Ecto neural progenitor cell (in vitro differentiated cells): ENCODE measurements around the gene ARFGEF3.
"Not testable (repeated sequence)": the region's sequence is repeated elsewhere in the genome, so short reads cannot be mapped to it uniquely, and the experiment has no call there.

Experiments used
- DNase-seq: peaks from one replicate; pipeline ENCODE4 v3.0.0-alpha.2; 2018; ENCODE audit warnings: low spot score

The ARFGEF3 gene

GRCh38 chr6:138211601-138212000 is 49.9 kb downstream of the ARFGEF3 start:
- no peak for DNase-seq

DNA sequence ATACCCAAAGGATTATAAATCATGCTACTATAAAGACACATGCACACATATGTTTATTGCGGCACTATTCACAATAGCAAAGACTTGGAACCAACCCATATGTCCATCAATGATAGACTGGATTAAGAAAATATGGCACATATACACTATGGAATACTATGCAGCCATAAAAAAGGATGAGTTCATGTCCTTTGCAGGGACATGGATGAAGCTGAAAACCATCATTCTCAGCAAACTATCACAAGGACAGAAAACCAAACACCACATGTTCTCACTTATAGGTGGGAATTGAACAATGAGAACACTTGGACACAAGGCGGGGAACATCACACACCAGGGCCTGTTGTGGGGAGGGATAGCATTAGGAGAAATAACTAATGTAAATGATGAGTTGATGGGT is 50.8 kb downstream of the ARFGEF3 start:
- not testable (repeated sequence) for DNase-seq

- no peak for DNase-seq
Measured at GRCh38 chr6:138215093-138215782, 53.5 kb downstream of the ARFGEF3 start.

- no peak for DNase-seq
Measured at GRCh38 chr6:138218449-138218848, 56.7 kb downstream of the ARFGEF3 start, which contains the start of gene PBOV1. Gene PBOV1 (minus strand): TSS chr6:138218491. CDS start chr6:138218395, 96 bp downstream.

DNA sequence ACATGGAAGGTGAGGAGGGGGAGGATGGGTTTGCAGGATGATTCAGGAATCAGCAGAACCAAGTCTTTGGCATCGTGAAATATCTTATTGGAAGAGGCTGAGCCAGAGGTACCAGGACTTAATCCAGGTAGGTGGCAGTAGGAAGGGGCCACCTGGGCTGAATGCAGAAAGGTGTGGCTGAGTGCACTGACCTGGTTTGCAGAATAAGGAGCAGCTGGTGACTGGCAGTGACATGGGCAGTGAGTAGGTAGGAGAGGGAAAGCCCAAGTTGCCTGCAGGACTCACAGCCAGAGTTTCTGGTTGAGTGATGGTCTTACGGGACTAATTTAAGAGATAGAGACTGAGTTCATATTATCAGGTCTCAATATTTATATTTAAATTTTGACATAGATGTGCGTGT is 57.7 kb downstream of the ARFGEF3 start:
- no peak for DNase-seq

DNA sequence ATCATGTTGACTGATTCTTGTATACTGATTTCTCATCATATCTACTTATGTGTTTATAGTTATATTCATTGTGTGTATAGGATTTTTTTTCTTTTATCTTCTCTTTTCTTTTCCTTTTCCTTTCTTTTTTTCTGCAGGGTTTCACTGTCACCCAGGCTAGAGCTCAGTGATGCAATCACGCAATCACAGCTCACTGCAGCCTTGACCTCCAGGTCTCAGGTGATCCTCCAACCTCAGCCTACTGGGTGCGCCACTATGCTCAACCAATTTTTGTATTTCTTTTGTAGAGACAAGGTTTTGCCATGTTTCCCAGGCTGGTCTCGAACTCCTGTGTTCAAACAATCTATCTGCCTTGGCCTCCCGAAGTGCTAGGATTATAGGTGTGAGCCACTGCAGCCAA is 58.2 kb downstream of the ARFGEF3 start:
- no peak for DNase-seq

DNA sequence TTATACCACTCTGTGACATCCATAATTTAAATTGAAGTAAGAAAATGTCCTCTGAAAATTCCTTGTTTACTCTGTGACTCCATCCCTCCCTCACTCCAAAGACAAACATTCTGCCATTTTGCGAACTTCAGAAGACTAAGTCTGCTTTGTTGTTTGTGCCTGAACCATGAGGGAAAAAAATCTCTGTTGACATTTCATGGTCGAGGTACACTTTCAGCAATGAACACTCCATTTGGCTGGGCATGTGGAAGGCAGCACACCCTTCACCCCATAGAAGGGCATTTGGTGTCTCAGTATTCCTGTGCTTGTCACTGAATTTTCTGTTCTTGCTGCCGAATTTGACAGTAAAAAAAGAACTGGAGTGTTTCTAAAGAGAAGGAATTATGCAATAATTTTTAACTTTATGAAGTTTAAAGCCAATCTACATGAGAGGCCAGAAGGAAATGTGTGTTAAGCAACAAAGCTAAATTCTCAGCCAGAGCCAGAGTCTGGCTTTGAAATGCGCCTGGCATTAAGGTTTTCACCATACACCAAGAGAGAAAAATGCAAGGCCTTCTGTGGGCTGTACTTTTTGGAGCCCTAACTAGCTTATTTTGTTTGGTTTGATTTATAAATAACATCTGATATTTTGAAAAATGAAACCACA is 61.3 kb downstream of the ARFGEF3 start:
- DNase-seq, result no peak

- DNase-seq, result no peak
Measured at GRCh38 chr6:138225953-138226352, 64.2 kb downstream of the ARFGEF3 start.

DNA sequence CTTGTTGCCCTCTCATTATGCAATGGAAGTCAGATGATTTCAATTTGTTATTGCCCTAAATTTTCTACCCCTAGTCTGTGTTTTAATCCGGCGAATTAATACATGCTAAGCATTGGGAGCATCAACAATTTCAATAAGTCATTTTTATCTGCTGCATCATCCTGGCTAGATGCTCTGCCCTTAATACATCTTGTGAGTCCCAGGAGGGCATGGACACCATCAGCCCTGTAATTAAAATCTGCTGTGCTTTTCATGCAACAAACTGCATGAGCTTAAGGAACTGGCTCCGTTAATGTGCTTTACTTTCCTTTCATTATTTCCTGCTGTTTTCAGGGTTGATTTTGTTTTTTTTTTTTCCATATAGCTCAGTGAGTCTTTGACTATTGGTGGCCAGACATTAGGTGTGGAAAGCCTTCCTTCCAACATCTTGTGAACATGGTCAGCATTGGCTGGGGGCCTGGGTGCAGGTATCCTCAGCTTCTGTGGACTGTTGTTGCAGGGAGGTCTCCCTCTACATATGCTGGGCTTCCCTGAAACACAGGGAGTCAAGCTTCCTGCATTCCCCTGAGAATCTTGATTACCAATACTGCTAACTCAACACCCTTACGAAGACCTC is 65.1 kb downstream of the ARFGEF3 start:
- DNase-seq, result no peak

- DNase-seq, result no peak
Measured at GRCh38 chr6:138227316-138227781, 65.6 kb downstream of the ARFGEF3 start.

- DNase-seq, result no peak
Measured at GRCh38 chr6:138229072-138229471, 67.3 kb downstream of the ARFGEF3 start.

DNA sequence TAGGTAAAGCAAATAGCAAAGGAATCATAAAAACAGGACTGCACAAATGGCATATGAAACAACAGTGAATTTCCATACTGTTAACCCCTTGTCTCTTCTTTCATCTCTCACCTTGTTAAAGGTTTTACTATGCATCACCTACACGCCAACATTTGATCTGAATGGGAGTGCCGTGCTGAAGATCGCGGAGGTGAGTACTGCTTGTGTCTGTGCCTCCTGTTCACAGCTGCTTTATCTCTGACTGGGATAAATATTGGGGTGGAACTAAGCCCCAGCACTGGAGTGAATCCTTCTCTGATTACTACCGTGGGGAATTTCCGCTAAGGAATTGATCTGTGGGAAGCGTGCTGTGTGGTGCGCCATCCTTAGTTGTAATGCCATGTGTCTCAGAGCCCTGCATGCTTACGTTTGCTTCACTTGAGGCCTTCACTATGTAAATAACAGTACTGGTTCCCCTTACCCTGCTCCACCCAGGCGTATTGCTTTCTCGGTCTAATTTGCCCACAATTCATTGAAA is 68.0 kb downstream of the ARFGEF3 start:
- no peak for DNase-seq

DNA sequence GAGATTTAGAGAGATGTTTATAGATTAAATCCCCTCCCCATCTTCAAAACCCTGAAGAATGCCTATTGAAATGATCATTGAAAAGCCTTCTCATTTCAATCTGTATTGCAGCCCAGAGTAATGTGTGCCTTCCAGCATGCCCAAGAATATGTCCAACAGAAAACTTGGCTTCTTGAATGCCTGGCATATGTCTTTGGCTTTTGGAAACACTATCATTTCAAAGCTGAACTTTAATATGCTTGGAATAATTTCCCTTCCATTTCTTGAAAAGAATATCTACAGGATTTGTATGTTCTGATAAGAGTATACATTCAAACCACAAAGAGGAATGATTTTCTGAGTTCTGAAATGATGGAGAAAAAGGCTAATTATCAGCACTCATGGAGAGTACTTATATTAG is 68.5 kb downstream of the ARFGEF3 start:
- no peak for DNase-seq

- no peak for DNase-seq
Measured at GRCh38 chr6:138230759-138231380, 69.1 kb downstream of the ARFGEF3 start.

DNA sequence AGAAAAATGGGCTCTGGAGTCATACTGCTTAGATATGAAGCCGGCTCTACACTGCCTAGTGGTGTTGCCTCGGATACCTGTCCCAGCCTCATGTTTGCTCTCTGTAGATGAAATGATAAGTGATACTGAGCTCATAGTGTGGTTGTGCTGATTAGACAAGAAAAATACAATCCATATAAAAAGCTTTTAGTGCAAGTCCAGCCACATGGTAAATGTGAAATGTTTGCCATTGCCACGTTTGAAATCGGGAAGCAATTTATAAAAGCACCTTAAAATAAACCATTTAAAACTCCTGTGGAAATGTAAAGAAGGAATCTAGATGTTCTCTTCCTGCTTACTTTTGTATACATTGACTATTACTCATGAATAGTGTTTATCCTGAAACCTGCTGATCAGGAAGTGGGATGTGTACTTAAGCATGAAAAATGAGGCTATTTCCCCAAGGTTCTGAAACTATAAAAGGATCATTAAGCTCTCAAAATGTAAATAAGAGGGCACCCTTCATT is 69.7 kb downstream of the ARFGEF3 start:
- DNase-seq, result no peak

DNA sequence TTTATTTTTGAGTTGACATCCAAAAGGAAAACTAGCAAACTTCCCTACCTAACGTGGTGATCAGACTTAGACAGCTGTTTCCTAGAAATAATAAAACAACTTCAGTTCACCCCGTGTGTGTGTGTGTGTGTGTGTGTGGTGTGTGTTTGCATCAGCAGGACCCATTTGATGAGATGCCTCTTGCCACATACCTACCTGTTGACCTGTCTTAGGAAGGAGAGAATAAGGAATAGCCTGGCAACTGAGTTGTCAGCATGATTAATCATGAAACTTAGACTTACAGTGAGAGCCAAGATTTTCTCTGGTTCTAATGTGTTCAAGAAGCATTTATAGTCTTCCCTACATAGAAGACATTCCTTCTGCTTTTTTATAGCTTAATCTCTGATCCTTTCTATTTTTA is 72.6 kb downstream of the ARFGEF3 start:
- DNase-seq, result no peak

DNA sequence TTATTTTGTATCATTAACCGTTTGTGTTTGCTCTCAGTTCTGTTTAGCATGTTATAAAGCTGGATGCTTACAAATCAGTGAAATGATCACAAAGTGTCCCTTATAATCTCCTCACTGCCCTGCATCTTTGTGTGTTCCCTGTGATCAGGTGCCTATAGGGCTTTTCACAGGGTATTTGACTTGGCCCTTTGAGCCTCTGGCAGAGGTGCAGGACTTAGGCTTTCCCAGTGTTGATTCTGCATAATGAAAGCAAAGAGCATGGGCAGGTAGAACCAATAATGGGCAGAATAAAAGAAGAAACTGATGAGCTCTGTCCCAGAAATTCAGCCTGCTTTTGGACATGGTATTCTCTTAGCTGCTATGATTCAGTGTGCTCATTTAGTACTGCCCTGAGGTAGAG is 73.5 kb downstream of the ARFGEF3 start:
- DNase-seq, result no peak

GRCh38 chr6:138235693-138236092 is 74.0 kb downstream of the ARFGEF3 start:
- no peak for DNase-seq

DNA sequence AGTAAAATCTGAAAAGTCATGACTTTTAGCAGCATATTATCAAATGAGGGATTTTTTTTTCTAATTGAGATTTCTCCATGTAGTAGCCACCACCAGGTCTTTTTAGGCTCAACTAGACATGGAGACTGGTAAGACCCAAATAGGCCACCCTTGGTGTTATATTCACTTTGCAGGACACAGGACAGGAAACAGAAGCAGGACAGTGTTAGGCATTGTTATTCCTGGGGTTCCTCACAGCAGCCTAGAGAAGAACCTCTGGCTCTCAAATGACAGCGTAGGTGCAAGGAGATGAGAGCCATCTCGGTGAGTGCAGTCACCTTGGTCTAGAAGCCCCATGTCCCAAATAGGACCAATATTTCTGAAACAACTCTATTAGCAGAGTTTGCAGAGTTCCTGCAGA is 75.7 kb downstream of the ARFGEF3 start:
- DNase-seq, result no peak

DNA sequence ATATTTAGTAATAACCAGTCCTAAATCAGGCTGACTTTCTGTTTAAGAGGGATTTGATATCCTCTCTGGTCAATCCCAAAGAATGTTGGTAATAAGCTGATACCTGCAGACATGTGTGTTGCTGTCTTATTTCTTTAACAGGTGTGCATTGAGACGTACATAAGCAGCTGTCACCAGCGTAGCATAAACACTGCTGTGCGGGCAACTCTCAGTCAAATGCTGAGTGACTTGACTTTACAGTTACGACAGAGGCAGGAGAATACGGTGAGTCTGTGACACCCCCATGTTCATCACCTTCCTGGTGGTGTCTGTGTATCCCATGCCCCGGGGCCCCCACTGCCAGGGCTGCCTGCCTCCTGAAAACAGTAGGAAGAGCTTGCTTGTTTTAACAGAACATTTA is 76.6 kb downstream of the ARFGEF3 start:
- DNase-seq, result no peak

GRCh38 chr6:138239774-138240173 is 78.0 kb downstream of the ARFGEF3 start:
- no peak for DNase-seq

GRCh38 chr6:138240476-138241245 is 78.9 kb downstream of the ARFGEF3 start:
- DNase-seq, result no peak
